IPS-11a (cell line): ENCODE results near the gene SEMA3A.
A peak's percentile ranks its signal among the peaks of the same experiment; 100 is the strongest.

Source experiments
- H3K4me3 ChIP-seq: one replicate; pipeline ENCODE4 v1.5.1; 2013; ENCODE audit warnings: low read depth, low read length, control low read depth

SEMA3A gene

DNA sequence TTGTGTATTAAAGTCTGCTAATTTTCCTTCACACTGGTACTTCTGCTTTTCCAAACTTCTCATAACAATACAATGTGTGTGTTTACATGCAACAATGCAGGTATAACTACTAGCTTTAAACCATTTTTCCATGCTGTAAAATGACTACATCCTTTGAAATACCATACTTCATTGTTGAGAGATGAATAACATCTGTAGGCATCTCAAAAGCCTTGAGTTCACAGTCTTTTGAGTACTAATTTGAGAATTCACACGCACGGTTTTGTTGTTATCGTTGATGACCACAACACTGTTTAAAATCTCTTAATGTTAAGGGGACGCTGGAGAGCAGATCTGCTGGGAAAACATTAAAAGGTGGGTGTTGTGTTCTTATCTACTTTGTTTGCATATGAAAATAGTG lies 37.4 kb downstream of the SEMA3A start:
- H3K4me3 ChIP-seq, result no peak overlapping the region

DNA sequence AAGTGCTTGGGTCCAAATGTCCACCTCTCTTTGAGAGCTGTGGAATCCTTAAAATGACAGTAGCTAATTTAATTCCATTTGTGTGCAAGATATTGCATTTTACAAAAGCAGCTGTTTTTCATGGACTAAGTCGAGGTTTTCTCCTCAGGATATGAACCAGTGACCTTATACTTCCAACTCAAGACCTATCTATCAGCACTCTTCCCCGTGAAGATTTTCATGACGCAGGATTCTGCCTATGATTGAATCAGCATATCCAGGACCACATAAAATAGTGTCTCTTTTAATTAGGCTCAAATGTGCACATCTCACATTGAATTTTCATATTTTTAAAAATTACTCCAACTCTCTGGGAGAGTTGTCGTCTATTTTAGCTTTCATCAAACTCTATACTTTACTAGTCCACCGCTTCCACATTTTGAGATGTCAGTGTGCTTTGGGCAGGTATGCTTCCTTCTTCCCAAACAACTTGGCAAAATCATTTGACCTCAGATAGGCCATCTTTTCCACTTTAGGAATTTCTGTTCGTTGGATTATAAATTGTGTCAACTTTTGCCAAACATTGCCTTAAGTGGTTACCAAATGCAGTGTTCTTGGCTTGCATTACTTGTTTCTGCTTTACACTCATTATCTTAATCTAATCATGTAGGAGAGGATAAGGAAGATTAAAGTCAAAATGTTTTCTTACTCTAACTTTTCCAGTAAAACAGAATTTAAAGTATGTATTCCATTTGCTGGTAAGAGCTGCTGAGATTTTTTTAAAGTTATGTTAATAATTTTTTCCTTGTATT lies 39.4 kb downstream of the SEMA3A start:
- H3K4me3 ChIP-seq, result no peak overlapping the region

DNA sequence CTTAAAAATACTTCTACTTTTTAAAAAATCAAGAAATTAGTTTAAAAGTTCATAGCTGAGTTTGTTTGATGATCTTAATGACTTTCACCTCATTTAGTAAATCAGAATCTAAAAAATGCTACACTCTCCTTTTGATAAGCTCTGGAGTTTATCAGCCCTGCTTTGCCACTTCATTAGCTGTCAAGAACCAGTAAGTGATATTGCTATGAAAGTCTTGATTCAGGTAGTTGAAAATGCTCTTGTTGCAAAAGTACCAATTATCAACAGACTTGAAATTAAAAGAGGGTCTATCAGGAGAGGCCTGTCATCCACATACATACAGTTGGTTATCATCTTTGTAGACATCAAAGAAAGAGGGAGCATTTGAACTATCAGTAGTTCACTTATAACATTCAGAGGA lies 41.6 kb downstream of the SEMA3A start:
- no peak overlapping the region for H3K4me3 ChIP-seq

DNA sequence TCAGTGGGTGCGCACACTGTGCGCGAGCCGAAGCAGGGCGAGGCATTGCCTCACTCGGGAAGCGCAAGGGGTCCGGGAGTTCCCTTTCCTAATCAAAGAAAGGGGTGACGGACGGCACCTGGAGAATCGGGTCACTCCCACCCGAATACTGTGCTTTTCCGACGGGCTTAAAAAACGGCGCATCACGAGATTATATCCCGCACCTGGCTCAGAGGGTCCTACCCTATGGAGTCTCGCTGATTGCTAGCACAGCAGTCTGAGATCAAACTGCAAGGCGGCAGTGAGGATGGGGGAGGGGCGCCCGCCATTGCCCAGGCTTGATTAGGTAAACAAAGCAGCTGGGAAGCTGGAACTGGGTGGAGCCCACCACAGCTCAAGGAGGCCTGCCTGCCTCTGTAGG lies 44.2 kb downstream of the SEMA3A start:
- H3K4me3 ChIP-seq, result peak overlapping the region; percentile 5

DNA sequence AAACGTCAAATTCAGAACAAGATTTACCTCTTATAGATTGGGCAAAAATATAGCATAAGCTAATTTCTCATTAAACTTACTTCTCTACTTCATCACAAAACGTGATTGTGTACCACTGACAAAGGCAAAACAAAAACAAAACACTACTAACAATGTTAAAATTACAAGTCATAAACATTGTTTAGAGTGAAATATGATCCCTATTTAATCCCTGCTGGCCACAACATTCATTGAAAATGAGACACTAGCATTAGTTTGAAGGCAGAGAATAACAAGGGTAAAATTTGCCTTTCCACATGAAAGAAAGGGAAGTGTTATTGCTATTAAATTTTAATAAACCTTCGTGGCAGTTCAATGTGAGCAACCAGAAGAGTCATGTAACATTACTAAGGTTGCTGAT lies 45.0 kb downstream of the SEMA3A start:
- H3K4me3 ChIP-seq, result peak overlapping the region; percentile 5

DNA sequence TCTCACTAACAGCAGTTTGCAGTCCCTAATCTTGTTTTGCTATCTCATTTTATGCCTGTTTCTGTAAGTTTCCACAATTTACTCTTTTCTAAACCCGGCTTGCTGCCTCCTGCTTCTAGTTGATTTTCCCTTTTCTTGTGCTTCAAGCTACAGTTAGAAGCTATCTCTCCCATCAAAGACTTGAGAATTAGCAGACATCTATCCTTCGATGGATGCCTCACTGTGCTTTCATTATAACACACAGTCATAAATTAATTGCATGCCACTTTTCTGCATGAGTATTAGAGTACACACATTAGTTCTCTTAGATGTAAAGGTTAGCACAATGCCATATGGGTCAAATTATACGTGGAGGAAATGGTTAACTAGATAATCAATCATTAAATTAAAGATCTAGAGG lies 48.7 kb downstream of the SEMA3A start:
- H3K4me3 ChIP-seq, result no peak overlapping the region

DNA sequence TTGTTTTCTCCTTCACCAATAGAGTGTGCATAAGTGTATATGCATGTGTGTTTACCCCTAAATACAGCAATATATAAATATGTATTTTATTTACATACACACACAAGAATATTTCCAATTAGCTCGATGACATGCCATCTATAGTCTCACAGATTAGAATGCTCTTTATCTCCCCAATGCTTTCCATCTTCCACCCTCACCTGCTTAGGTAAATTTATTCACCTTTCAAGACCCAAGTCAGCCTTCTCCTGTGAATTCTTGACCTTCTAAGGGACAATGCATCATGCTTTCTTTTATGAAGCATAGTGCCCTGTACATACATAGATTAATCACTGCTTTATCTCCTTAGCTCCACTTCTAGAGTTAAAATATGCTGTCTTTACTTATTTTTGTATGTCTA lies 49.7 kb downstream of the SEMA3A start:
- no peak overlapping the region for H3K4me3 ChIP-seq

DNA sequence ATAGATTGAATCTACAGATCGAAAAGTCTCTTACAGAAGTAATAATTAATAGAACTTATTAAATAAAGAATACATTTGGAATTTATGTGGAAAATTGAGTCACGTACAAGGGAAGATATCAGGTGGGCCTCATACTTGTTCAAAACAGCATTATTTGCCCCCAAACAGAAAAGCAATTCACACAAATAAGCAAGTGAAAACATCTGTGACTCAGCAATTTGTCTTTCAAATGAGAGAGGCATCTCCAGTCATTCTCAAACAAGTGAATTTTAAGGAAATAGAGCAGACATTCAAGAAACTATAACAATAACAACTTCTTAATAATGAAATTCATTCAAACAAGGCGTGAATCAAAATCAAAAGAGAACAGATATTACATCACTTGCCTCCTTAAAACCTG lies 50.1 kb downstream of the SEMA3A start:
- no peak overlapping the region for H3K4me3 ChIP-seq

DNA sequence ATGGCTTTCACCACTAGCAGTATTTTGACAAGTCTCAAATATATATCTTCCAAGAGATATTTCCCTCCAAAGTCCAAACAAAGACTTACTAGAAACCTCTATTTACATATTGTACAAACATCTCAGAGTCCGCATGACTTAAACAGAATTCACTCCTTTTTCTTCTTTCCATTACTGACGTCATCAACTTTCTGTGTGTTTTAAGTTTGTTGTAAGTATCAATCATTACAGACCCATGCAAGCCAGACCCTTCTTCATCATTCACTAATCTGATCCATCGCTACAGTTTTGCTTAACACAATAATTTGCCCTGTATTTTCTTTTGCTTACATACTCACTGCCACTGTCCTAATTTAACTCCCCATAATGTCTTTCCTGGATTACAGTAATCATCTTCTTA lies 51.9 kb downstream of the SEMA3A start:
- H3K4me3 ChIP-seq, result no peak overlapping the region

DNA sequence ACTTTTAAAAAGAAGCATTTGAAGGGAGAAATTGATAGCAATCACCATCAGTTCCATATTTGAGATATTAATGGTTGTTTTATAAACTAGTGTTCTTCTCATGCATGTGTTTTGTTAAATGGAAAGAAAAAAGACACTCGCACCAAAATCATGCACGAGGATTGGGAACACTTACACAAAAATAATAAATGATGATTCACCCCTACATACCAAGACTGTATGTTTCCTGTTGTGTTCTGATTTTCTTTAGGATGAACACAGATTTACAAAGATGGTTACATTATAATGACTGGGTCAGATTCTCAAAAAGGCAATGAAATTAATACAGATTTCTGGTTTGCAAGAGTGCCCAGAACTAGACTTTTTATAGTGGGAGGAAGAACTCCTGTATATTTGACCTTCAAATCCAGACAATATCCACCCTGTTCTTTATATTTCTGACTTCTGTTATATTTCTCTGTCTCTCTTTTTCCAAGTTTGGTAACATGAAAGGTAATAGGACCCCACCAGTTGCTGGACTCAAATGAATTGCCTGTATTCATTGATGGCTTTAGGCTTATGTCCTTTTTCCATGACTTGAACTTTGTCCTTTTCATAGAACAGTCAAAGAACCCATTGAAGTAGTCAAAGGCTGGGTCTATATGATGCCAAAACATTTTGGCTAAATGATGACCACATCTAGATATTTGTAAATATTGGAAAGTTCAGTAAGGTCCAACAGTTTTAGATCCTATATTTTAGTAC lies 54.4 kb downstream of the SEMA3A start:
- H3K4me3 ChIP-seq, result no peak overlapping the region

DNA sequence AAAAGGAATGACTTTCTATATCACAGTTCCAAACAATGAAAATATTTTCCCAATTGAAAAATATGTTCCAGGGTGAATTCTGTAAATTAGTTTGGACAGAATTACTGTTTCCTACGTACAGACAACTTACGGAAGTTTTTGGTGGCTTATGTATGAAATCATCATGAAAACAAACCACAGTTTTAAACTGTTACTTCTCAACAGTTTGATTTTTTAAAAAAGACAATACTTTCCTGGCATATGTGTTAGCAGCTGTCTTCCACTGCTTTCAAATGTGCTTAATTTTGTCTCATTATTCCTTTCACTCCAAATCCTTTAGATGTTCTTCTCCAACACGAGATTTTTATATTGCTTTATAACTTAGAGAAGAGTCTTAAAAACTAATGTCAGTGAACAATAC lies 56.2 kb downstream of the SEMA3A start:
- no peak overlapping the region for H3K4me3 ChIP-seq

DNA sequence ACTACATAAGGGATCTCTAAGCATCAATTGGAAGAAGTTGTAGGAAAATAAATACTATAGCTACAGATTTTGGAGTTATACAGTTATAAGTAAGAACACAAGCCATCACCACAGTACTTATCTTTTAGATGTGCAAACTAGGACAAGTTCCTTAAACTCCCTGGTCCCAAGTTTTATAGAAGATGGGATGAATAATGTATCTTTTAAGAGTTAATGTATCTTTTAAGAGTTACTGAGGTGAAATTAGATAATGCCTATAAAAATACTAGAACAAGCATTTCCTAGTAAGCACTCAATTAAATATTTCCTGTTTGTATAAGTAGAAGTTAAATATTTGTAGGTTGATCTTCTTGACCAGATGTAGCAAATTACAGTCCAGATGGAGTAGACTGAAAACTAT lies 56.8 kb downstream of the SEMA3A start:
- no peak overlapping the region for H3K4me3 ChIP-seq

DNA sequence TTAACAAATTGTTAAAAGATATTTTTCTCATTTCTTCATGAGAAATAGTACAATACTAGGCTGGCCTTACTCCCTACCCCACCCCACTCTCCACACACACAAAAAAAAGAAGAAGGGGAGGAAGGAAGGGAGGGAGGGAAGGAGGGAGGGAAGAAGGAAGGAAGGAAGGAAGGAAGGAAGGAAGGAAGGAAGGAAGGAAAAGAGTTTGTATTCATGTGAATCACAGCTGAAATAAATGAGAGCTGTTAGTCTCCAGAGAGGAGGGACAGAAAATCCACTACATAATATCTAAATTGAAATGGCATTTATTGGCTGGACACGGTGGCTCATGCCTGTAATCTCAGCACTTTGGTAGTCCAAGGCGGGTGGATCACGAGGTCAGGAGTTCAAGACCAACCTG lies 57.8 kb downstream of the SEMA3A start:
- H3K4me3 ChIP-seq, result no peak overlapping the region

DNA sequence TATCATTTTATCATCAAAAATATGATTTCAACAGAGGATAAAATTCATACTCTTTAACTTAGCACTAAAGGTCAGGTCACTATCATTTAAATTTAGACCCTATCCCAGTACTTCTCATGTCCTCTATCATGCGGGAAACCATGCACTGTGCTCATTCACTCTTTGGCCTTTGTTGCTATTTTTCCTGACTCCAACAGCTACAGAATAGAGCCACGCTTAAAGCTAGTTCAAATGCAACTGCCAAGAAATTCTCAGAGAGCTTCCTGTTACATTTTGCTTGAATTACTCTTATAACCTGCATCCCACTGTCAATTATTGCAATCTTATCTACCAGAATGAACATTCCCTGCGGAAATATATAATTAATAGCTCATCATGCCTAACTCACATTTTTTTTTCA lies 58.3 kb downstream of the SEMA3A start:
- H3K4me3 ChIP-seq, result no peak overlapping the region

DNA sequence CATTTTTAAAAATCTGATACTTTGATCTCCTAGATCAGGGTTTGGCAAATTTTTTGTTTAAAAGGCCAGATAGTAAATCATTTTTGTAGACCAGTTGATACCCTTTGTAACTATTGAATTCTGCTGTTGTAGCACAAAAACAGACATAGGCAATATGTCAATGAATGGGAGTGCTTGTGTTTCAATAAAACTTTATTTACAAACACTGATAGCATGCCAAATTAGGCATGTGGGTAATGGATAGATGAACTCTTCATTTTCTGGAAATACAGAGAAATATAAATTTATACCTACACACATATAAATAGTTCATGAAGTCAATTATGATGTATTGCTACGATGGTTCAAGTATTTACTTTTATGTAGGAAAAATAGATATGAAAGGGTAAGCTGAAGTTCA lies 60.4 kb downstream of the SEMA3A start:
- no peak overlapping the region for H3K4me3 ChIP-seq

DNA sequence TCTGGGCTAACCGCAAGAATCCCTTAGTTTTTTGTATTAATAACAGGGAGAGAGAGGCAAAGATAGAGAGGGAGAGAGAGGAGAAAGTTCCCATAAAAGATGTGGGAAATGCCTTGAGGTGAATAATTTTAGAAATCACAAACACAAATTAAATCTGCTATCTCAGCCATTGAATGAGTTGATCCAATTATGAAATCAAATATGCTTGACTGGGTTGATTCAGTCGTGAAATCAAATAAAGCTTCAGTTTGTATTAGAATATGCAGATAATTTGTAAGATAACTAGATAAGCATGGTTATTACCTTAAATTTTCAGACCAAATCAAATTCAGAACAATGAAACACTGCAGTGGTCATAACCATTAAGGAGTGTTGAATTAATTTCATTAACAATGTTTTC lies 68.9 kb downstream of the SEMA3A start:
- no peak overlapping the region for H3K4me3 ChIP-seq

DNA sequence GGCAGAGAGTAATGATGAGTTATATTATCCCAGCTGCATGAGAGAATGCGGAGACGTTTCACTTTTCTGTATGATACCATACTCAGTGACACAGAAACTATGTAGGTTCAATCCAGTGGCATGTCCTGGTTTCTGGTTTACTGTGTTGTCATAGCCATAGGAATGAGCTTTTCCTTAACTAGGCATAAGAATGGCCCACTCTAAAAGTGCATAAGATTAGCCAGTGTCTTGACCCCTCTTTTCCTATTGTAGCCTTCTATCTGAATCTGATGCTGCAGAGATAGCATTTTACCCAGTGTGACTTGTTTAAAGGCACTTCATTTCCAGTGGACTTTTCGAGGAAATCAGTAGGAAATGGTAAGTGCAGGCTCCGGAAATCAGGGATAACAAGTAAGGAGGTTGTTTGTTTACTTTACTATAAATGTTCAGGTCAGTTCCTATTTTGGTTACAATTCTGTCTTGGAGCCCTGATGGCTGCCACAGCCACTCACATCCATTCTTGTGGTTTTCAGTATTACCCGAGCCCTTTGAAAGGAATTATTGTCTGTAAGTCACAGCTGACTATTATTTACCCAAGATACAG lies 70.5 kb downstream of the SEMA3A start:
- no peak overlapping the region for H3K4me3 ChIP-seq

DNA sequence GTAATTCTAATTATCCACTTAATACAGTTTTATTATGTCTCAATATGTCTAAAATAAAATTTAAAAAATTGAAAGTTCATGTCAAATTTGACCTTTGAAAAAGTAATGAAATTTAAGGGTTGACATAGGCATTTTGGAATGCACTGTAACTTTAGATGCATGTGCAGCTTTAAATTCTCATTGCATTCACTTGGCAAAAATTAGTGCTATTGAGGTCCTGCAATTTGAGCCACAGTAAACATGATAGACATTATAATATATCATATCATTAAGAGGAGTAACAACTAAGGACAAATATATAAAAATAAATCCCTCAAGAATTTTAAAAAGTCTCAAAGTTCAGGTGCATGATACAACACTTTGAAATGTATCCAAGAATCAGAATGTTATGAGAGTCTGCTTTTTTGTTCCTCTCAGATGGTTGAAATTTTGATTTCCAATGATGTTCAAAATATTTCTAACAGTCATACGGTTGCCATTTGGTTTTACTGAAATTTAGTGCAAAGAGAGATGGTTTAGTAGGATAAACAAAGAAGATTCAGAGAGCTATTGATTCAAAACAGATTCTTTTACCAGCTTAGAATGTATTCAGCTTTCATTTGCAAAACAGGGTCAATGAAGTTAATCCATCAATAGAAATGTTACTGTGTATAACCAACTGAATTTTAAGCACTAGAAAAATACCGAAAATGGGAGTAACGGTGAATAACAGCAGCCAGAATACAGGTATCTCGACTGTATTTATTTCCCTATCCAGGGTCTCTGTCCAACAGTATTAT lies 71.8 kb downstream of the SEMA3A start:
- H3K4me3 ChIP-seq, result no peak overlapping the region

DNA sequence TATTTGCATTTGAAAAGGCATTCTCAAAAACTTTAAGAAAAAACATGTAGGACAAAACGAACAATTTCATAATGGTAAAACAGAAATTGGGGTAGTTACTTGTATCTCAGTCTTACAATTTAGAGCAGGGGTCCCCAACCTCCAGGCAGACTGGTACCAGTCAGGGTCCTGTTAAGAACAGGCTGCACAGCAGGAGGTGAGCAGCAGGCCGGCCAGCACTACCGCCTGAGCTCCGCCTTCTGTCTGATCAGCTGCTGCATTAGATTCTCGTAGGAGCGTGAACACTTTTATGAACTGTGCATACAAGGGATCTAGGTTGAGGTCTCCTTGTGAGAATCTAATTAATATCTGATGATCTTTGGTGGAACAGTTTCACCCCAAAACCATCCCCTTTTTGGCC lies 77.3 kb downstream of the SEMA3A start:
- H3K4me3 ChIP-seq, result no peak overlapping the region

DNA sequence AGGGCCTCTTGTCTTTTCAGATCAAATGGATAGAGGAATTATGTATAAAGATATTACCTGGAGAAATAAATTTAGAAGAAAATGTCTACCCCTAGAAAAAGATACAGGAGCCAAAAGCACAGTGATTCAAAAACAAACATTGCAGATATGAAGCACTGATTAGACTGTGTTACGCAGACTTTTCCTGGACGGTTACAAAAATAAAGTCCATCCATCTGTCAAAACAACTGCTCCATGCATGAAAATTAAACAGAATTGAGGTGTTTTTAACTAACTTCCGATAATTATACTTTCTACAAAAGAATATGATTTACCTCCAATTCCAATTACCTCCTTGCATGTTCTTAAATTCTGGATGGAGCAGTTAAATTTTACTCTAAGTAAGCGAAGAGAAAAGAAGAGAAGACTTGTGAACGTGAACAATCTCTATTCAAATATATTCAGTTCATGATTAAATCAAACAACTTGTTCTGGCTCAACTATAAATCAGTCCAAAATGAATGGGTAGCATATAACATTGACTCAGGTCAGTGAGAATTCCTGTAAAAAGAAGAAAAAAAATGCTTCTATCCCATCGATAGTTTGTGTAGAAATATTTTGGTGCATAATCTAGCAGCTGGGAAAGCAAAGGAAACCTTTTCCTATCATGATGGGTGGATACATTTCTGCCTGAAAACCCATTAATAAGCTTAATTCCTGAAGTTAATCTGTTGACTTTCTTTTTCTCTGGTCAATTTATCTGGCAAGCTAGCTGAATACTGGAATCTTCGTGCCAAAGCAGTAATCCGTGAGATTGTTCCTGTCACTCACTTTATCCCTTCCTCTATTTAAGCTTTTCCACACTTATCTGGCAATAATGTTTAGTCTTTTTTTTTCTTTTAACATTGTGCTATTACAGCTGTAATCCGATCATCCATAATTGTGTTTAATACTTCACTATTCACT lies 80.4 kb downstream of the SEMA3A start:
- no peak overlapping the region for H3K4me3 ChIP-seq
